ENCODE data around the gene KCNK7. TPM values are rescaled to one million over a fixed set of nuclear protein-coding genes. Genes with fewer than 3 reads are reported as not detected.
"Not testable (repeated sequence)": the region's sequence is repeated elsewhere in the genome, so short reads cannot be mapped to it uniquely, and the experiment has no call there.

Gene KCNK7
- polyA plus RNA-seq, 4 donors: 0.12 to 0.61 (median 0.26) TPM; not detected in 1

GRCh38 chr11:65574811-65575567, 20.6 kb downstream of the KCNK7 start:
- no peak for DNase-seq (ENCODE audit: low read depth in 4 of 4, low spot score in 3 of 4)

GRCh38 chr11:65574109-65574810, 21.3 kb downstream of the KCNK7 start:
- DNase-seq (ENCODE audit: low read depth in 4 of 4, low spot score in 3 of 4): peak in 3 of 4 donors; percentile 73 to 76 (median 75)

GRCh38 chr11:65573391-65574079, 22.1 kb downstream of the KCNK7 start:
- DNase-seq (ENCODE audit: low read depth in 4 of 4, low spot score in 3 of 4): no peak

- peak in 3 of 4 donors; percentile 79 to 87 (median 82) for DNase-seq (ENCODE audit: low read depth in 4 of 4, low spot score in 3 of 4)
Measured at GRCh38 chr11:65572356-65573051, 23.1 kb downstream of the KCNK7 start, which contains the start of gene FAM89B. Gene FAM89B (plus strand): TSS chr11:65572538. CDS start chr11:65572670, 132 bp downstream.

GRCh38 chr11:65571940-65572339, 23.7 kb downstream of the KCNK7 start:
- DNase-seq (ENCODE audit: low read depth in 4 of 4, low spot score in 3 of 4): no peak

GRCh38 chr11:65571420-65571819, 24.2 kb downstream of the KCNK7 start:
- DNase-seq (ENCODE audit: low read depth in 4 of 4, low spot score in 3 of 4): no peak

- DNase-seq (ENCODE audit: low read depth in 4 of 4, low spot score in 3 of 4): peak; percentile 93 to 98 (median 94)
Measured at GRCh38 chr11:65569973-65570918, 25.4 kb downstream of the KCNK7 start, which contains the start of gene ZNRD2. Gene ZNRD2 (plus strand): TSS chr11:65570477. CDS start chr11:65570492, 15 bp downstream.

GRCh38 chr11:65569164-65569972, 26.2 kb downstream of the KCNK7 start:
- no peak for DNase-seq (ENCODE audit: low read depth in 4 of 4, low spot score in 3 of 4)

- DNase-seq (ENCODE audit: low read depth in 4 of 4, low spot score in 3 of 4): no peak
Measured at GRCh38 chr11:65565624-65566453, 29.8 kb downstream of the KCNK7 start.

GRCh38 chr11:65564879-65565559, 30.6 kb downstream of the KCNK7 start:
- not testable (repeated sequence) for DNase-seq (ENCODE audit: low read depth in 4 of 4, low spot score in 3 of 4)

GRCh38 chr11:65563601-65564000, 32.0 kb downstream of the KCNK7 start:
- DNase-seq (ENCODE audit: low read depth in 4 of 4, low spot score in 3 of 4): no peak

GRCh38 chr11:65562788-65563187, 32.8 kb downstream of the KCNK7 start:
- DNase-seq (ENCODE audit: low read depth in 4 of 4, low spot score in 3 of 4): no peak

- DNase-seq (ENCODE audit: low read depth in 4 of 4, low spot score in 3 of 4): no peak
Measured at GRCh38 chr11:65562020-65562419, 33.6 kb downstream of the KCNK7 start.

- no peak for DNase-seq (ENCODE audit: low read depth in 4 of 4, low spot score in 3 of 4)
Measured at GRCh38 chr11:65560555-65561418, 34.8 kb downstream of the KCNK7 start.

GRCh38 chr11:65559951-65560537, 35.6 kb downstream of the KCNK7 start:
- no peak for DNase-seq (ENCODE audit: low read depth in 4 of 4, low spot score in 3 of 4)

GRCh38 chr11:65559535-65559934, 36.1 kb downstream of the KCNK7 start:
- no peak for DNase-seq (ENCODE audit: low read depth in 4 of 4, low spot score in 3 of 4)
